ENCODE data around the gene PRELP.

Gene PRELP

DNA sequence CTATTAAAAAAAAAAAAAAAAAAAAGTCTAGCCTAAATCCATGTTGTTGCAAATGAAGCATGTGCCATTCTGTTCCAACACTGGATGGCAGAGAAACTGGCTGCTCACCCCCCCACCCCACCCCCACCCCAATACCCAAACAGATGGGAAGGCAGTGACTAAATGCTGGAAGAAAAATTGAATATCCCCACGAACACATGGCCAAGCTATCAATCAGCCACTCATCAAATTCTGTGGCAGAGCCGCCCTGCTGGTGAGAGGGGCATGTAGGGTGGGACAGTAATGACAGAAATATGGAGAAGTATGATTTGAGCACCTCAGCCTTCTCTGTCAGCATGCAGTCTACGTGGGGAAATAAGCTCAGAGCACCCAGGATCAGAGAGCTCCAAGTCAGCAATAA, 52.5 kb downstream of the PRELP start:
- no peak for DNase-seq

DNA sequence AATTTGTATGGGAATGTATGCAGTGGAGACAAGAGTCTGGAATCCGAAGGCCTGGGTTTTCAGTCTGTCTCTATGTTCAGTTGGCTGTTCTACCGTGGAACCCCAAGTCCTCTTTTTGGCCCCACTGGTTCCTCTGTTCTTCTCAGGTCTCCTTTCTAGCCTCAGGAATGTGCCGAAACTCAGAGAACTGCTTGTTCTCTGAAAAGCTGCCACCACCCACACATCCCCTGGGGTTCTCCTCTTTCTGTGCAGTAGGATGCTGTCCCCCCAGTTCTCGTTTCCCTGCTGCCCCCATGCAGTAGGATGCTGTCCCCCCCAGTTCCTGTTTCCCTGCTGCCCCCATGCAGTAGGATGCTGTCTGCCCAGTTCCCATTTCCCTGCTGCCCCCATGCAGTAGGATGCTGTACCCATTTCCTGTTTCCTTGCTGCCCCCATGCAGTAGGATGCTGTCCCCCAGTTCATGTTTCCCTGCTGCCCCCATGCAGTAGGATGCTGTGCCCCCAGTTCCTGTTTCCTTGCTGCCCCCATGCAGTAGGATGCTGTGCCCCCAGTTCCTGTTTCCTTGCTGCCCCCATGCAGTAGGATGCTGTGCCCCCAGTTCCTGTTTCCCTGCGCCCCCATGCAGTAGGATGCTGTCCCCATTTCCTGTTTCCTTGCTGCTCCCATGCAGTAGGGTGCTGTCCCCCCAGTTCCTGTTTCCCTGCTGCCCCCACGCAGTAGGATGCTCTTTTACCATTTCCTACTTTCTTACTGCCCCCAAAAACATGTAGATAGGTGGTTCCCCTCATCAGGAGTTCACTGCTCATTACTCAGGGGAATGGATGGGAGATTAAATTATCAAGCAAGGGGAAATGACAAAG, 53.6 kb downstream of the PRELP start:
- DNase-seq, result no peak

DNA sequence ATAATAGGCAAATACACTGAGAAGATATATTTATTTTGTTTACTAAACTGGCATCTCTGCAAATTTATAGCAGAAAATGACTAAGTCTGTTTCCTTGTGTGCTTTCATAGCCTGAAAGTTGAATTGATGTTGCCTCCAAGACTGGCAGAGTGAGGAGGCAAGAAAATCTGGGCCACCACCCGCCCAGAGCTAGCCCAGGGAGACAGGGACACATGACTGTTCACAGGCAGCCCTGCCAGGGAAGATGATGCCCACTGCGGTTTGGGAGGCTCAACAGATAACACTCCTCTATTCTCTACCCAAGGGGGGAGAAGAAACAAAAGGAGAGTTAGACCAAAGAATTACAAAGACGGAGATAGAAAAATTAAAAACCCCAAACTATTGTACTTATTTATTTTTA, 55.5 kb downstream of the PRELP start:
- no peak for DNase-seq

DNA sequence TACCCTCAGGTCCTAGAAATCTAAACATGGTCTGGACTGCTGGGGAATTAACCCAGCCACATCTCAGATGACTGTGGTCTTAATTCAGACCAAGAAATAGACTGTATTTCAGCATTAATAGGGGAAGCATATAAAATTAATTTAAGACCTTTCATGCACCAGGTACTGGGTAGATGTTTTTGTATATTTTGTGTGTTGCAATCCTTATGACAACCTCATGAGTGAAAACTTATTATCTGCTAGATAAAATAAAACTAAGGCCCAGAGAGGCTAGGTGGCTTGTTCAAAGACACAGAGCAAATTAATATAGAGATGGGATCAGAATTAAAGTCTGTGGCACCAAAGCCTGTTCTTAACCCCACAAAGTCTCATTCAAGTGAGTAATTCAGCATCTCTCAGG, 58.4 kb downstream of the PRELP start:
- no peak for DNase-seq

DNA sequence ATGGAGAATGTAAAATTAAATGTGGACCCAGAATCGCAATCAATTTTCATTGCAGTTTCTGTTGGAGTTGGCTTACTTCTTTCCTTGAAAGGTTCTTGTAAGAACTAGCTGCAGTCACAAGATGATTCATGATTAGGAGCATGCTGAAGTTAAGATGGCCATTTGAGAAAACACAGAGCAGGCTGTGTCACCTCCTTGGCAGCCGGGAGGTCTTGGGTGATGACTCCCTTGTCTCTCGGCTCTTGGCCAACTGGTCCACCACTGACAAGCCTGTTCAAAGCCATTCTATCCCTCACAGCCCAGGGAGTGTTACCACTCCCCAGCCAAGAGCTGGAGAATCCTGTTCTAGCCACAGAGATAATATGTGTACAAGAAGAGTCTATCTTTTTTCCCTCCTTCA, 58.9 kb downstream of the PRELP start:
- DNase-seq, result no peak

DNA sequence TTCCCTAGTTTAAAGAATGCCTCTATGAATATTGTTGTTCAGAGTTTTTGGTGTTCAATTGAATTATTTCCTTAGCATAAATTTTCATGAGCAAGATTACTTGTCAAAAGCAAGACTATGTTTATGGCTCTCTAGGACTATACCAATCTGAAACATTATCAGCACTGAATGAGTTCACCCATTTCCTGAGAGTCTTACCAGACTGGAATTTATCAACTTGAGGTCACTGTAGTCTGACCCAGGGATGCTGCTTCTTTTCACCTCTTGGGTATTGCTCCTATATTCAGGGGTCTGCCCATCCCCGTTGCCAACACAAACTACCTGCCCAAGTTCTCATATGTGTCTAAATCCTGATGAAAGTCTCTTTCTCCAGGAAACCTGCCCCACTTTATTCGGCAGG, 61.0 kb downstream of the PRELP start:
- no peak for DNase-seq

DNA sequence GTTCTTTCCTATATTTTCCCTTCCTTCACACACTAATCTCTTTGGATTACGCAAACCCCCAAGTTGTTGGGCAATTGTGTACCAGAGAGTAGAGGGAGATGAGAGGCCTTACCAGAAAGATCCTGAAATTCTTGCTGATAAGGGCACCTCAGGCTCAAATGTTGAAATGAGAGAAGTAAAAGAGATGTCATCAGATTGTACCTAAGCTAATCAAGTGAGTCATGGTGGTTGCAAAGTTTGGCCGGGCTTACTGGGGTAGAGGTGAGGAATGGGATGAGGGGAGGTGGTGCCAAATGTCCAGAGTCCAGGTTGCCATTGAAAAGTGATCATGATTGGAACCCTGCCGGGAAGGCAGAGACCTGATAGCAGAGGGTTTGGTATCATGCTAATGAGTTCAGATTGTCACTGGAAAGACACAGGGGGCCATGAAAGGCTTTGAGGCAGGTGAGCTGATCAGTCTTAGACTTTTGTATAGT, 61.4 kb downstream of the PRELP start:
- no peak for DNase-seq

DNA sequence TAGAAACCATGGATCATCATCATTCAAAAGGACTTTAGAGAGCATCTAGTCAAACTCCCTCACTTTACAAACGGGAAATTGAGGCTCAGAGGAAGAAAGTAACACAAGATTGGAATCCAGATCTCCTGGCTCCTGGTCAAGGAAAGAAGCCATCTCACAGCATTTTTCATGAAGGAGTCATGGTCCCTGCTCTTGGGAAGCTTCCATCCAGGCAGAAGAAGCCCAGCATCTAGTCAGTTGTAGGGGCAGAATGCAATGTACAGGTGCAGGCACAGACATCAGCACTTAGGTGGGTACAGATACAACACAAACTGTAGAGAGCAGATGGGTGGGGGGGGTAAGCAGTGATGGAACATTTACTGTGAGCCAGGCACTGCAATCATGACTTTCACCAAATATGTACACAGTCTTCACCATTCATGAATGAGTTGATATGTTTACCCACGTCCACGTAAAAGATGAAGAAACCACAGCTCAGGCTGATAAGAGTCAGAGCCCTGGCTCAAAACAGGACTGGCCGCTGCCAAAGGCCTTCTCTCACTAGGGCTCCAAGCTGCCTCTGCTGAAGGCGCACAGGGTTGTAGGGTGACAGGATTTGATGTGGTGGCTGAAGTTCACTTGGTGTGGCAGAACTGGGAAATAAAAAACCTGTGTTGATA, 62.3 kb downstream of the PRELP start:
- DNase-seq, result no peak

DNA sequence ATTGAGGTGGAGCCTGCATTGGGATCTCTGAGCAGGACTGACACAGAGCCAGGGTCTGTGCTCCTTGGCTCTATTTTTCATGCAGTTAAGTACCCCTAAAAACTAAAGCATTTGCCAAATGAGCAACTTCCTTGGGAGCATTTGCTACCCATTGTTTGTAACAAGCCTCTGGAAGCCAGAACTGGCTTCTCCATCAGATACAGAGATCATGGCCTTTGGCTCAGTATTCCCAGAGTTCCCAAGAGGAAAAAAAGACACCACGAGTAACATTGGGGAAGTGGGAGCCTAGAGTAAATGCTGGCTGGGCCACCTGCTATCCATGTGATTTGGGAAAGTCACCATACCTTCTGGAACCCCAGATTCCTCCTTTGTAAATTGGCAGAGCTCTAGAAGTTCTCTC, 63.1 kb downstream of the PRELP start:
- no peak for DNase-seq

DNA sequence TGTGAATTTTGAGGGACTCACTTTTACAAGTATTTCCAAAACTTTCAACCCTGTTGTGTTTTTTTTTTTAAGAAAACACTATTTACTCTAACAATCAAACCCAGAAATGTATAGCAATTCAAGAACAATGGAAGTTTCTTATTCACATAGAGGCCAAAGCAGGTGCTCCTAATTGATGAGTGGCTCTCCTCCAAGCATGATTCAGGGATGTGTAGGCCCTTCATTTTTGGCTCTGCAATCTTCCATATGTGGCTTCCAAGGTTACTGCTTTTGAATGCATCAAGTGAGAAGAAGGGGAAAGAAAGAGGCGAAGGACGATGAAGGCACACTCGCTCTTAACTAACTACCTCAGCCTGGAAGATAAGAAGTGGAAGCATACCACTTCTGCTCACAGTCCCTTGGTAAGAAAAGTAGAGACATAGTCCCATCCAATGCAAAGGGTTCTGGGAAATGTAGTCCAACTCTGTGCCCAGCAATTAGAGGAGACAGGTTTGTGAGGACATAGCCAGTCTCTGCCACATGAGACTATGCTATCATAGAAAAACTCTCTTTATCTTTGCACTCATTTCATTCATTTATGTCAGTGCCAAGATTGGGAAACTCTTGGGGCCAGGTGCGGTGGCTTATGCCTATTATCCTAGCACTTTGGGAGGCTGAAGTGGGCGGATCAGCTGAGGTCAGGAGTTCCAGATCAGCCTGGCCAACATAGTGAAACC, 64.4 kb downstream of the PRELP start:
- DNase-seq, result no peak

Data from effector CD8-positive, alpha-beta T cell (primary cell).